Measurements from ENCODE around the gene TTC12.

TTC12 gene

GRCh38 chr11:113392236-113392921 is 78.0 kb downstream of the TTC12 start:
- no peak overlapping the region for H3K27ac ChIP-seq (ENCODE audit: low read depth, low read length)
- no peaks in the 10 kb centered on the region for H3K36me3 ChIP-seq (ENCODE audit: control insufficient read depth, insufficient read depth, low read length)

GRCh38 chr11:113393501-113393985 is 79.2 kb downstream of the TTC12 start:
- Histone ChIP-seq H3K27me3 (ENCODE audit: control insufficient read depth, insufficient read depth, low read length) (peaks cover 2% of the 10 kb centered on the region), H3K27ac (ENCODE audit: low read depth, low read length) (no peak overlapping the region), H3K4me1 (ENCODE audit: control insufficient read depth, insufficient read depth, low read length) (no peaks in the 10 kb centered on the region), H3K9ac (ENCODE audit: low read length) (no peak overlapping the region), H3K36me3 (ENCODE audit: control insufficient read depth, insufficient read depth, low read length) (no peaks in the 10 kb centered on the region), H3K4me3 (ENCODE audit: low read length) (no peak overlapping the region)

More at GRCh38 chr11:113392236-113392921, 78.0 kb downstream of the TTC12 start:
- Histone ChIP-seq H3K4me1 (ENCODE audit: control insufficient read depth, insufficient read depth, low read length) (no peaks in the 10 kb centered on the region), H3K9ac (ENCODE audit: low read length) (no peak overlapping the region), H3K27me3 (ENCODE audit: control insufficient read depth, insufficient read depth, low read length) (peaks cover 7% of the 10 kb centered on the region), H3K4me3 (ENCODE audit: low read length) (no peak overlapping the region)

GRCh38 chr11:113394919-113395318 is 80.5 kb downstream of the TTC12 start:
- Histone ChIP-seq H3K4me1 (ENCODE audit: control insufficient read depth, insufficient read depth, low read length) (no peaks in the 10 kb centered on the region), H3K9ac (ENCODE audit: low read length) (no peak overlapping the region), H3K4me3 (ENCODE audit: low read length) (no peak overlapping the region), H3K27ac (ENCODE audit: low read depth, low read length) (no peak overlapping the region), H3K27me3 (ENCODE audit: control insufficient read depth, insufficient read depth, low read length) (peaks cover 2% of the 10 kb centered on the region), H3K36me3 (ENCODE audit: control insufficient read depth, insufficient read depth, low read length) (no peaks in the 10 kb centered on the region)

GRCh38 chr11:113395782-113396336 is 81.5 kb downstream of the TTC12 start:
- no peak overlapping the region for H3K9ac ChIP-seq (ENCODE audit: low read length)
- no peak overlapping the region for H3K4me3 ChIP-seq (ENCODE audit: low read length)
- peaks cover 2% of the 10 kb centered on the region for H3K27me3 ChIP-seq (ENCODE audit: control insufficient read depth, insufficient read depth, low read length)
- H3K27ac ChIP-seq (ENCODE audit: low read depth, low read length) = no peak overlapping the region
- H3K36me3 ChIP-seq (ENCODE audit: control insufficient read depth, insufficient read depth, low read length) = no peaks in the 10 kb centered on the region
- no peaks in the 10 kb centered on the region for H3K4me1 ChIP-seq (ENCODE audit: control insufficient read depth, insufficient read depth, low read length)

- H3K27me3 ChIP-seq (ENCODE audit: control insufficient read depth, insufficient read depth, low read length) = no peaks in the 10 kb centered on the region
- H3K4me1 ChIP-seq (ENCODE audit: control insufficient read depth, insufficient read depth, low read length) = no peaks in the 10 kb centered on the region
- no peak overlapping the region for H3K4me3 ChIP-seq (ENCODE audit: low read length)
- no peaks in the 10 kb centered on the region for H3K36me3 ChIP-seq (ENCODE audit: control insufficient read depth, insufficient read depth, low read length)
- no peak overlapping the region for H3K27ac ChIP-seq (ENCODE audit: low read depth, low read length)
- no peak overlapping the region for H3K9ac ChIP-seq (ENCODE audit: low read length)
Observed at GRCh38 chr11:113396690-113397089, 82.3 kb downstream of the TTC12 start.

- Histone ChIP-seq H3K27ac (ENCODE audit: low read depth, low read length) (no peak overlapping the region), H3K4me1 (ENCODE audit: control insufficient read depth, insufficient read depth, low read length) (no peaks in the 10 kb centered on the region), H3K4me3 (ENCODE audit: low read length) (no peak overlapping the region), H3K9ac (ENCODE audit: low read length) (no peak overlapping the region), H3K36me3 (ENCODE audit: control insufficient read depth, insufficient read depth, low read length) (no peaks in the 10 kb centered on the region), H3K27me3 (ENCODE audit: control insufficient read depth, insufficient read depth, low read length) (no peaks in the 10 kb centered on the region)
Observed at GRCh38 chr11:113397212-113397611, 82.8 kb downstream of the TTC12 start.

- Histone ChIP-seq H3K4me3 (ENCODE audit: low read length) (no peak overlapping the region), H3K36me3 (ENCODE audit: control insufficient read depth, insufficient read depth, low read length) (no peaks in the 10 kb centered on the region), H3K27me3 (ENCODE audit: control insufficient read depth, insufficient read depth, low read length) (no peaks in the 10 kb centered on the region), H3K4me1 (ENCODE audit: control insufficient read depth, insufficient read depth, low read length) (no peaks in the 10 kb centered on the region), H3K9ac (ENCODE audit: low read length) (no peak overlapping the region), H3K27ac (ENCODE audit: low read depth, low read length) (no peak overlapping the region)
Observed at GRCh38 chr11:113397821-113398220, 83.4 kb downstream of the TTC12 start.

- Histone ChIP-seq H3K27ac (ENCODE audit: low read depth, low read length) (no peak overlapping the region), H3K4me3 (ENCODE audit: low read length) (no peak overlapping the region), H3K36me3 (ENCODE audit: control insufficient read depth, insufficient read depth, low read length) (no peaks in the 10 kb centered on the region), H3K27me3 (ENCODE audit: control insufficient read depth, insufficient read depth, low read length) (no peaks in the 10 kb centered on the region), H3K9ac (ENCODE audit: low read length) (no peak overlapping the region), H3K4me1 (ENCODE audit: control insufficient read depth, insufficient read depth, low read length) (no peaks in the 10 kb centered on the region)
Observed at GRCh38 chr11:113398669-113399430, 84.5 kb downstream of the TTC12 start.

- Histone ChIP-seq H3K9ac (ENCODE audit: low read length) (no peak overlapping the region), H3K4me3 (ENCODE audit: low read length) (no peak overlapping the region), H3K27ac (ENCODE audit: low read depth, low read length) (no peak overlapping the region), H3K27me3 (ENCODE audit: control insufficient read depth, insufficient read depth, low read length) (no peaks in the 10 kb centered on the region), H3K4me1 (ENCODE audit: control insufficient read depth, insufficient read depth, low read length) (no peaks in the 10 kb centered on the region), H3K36me3 (ENCODE audit: control insufficient read depth, insufficient read depth, low read length) (no peaks in the 10 kb centered on the region)
Observed at GRCh38 chr11:113400631-113401230, 86.3 kb downstream of the TTC12 start.

GRCh38 chr11:113401718-113402117 is 87.3 kb downstream of the TTC12 start:
- no peaks in the 10 kb centered on the region for H3K4me1 ChIP-seq (ENCODE audit: control insufficient read depth, insufficient read depth, low read length)
- no peak overlapping the region for H3K27ac ChIP-seq (ENCODE audit: low read depth, low read length)
- no peaks in the 10 kb centered on the region for H3K36me3 ChIP-seq (ENCODE audit: control insufficient read depth, insufficient read depth, low read length)
- H3K27me3 ChIP-seq (ENCODE audit: control insufficient read depth, insufficient read depth, low read length) = no peaks in the 10 kb centered on the region
- no peak overlapping the region for H3K4me3 ChIP-seq (ENCODE audit: low read length)
- H3K9ac ChIP-seq (ENCODE audit: low read length) = no peak overlapping the region

- Histone ChIP-seq H3K36me3 (ENCODE audit: control insufficient read depth, insufficient read depth, low read length) (no peaks in the 10 kb centered on the region), H3K4me1 (ENCODE audit: control insufficient read depth, insufficient read depth, low read length) (no peaks in the 10 kb centered on the region), H3K27me3 (ENCODE audit: control insufficient read depth, insufficient read depth, low read length) (no peaks in the 10 kb centered on the region), H3K4me3 (ENCODE audit: low read length) (no peak overlapping the region), H3K27ac (ENCODE audit: low read depth, low read length) (no peak overlapping the region), H3K9ac (ENCODE audit: low read length) (no peak overlapping the region)
Observed at GRCh38 chr11:113404859-113405430, 90.6 kb downstream of the TTC12 start.
